NOMO-1 treated with DMSO at 0.1 percent for 48 hours (cell line): ENCODE measurements around the gene SPRED2.

Experiments used
- DNase-seq: peaks from one replicate; lab custom pipeline; 2025; ENCODE audit not compliant: unreplicated experiment; lab: John Stamatoyannopoulos, UW

The SPRED2 gene

GRCh38 chr2:65368468-65368867 is 63.9 kb downstream of the SPRED2 start:
- peak; percentile 80 for DNase-seq

- DNase-seq, result peak; percentile 54
Observed at GRCh38 chr2:65367524-65367923, 64.9 kb downstream of the SPRED2 start.

DNA sequence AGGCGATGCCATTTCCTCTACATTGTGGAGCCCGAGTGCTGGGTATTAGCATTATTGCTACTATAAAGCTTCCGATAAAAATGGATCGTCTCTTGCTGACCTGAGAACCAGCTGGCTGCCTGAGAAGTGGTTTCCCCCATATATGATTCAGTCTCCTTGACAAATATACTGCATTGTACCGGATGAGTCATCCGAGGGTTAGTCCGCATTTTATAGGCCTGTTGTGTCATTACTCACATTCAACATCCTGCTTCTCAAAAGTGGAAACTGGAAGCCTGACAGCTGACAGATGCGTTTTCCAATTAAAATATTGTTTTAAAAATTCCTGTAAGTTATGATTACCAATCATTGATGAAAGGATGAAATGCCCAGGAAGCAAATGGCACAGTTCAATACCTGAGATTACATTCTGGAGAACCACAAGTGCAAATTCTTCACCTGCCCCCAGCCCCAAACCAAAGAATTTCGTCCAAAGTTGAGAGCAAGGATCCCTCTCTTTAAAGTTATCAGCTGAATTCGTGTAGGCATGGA is 65.7 kb downstream of the SPRED2 start:
- DNase-seq, result peak; percentile 94

DNA sequence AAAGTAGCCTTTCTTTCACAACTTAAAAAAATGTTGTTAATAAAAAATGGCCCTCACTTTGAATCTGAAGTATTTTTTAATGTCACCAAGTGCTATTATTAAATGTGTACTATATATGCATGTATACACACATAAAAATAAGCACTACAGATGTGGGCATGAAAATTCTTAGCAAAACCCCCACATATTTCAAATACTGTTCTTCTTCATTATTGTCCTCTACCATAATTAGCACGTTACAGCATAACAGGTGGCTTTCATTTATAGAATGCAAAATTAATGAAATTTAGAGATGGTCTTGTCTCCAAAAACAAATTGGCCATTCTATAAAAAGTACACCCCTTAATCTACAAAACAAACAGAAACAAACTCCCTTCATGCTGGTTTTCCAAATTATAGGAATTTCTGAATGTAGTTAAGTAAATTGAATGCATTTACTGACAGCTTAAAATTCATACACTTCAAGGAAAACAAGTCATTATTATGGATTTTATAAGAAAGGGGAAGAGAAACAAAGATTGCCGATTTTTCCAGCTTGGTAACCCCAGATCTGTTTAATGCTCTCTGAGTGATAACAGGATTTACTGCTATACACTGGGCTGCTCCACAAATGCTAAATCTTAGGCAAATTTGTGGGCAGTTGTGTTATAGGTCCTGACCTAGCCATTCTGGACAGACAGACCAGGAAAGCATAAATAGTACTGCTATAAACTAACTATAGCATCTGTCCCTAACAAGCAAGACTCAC is 67.2 kb downstream of the SPRED2 start:
- peak; percentile 12 for DNase-seq

- no peak for DNase-seq
Observed at GRCh38 chr2:65363879-65364666, 68.3 kb downstream of the SPRED2 start.

DNA sequence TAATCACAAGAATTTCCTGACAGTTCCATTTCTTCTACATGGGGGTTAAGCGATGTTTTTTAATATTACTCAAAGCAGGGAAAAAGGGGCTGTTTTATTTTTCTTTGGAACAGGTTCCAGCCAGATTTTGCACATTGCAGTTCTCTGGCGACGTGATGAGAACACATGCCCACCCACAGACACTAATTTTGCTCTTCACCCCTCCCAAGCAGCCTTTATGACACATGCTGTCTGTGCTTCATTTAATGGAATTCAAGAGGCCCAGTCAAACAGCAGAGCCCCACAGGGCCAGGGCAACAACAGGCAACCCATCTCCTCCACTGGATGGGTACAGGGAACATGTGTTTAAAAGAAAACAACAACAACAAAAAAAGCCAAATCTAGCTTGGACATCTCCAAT is 70.8 kb downstream of the SPRED2 start:
- no peak for DNase-seq

DNA sequence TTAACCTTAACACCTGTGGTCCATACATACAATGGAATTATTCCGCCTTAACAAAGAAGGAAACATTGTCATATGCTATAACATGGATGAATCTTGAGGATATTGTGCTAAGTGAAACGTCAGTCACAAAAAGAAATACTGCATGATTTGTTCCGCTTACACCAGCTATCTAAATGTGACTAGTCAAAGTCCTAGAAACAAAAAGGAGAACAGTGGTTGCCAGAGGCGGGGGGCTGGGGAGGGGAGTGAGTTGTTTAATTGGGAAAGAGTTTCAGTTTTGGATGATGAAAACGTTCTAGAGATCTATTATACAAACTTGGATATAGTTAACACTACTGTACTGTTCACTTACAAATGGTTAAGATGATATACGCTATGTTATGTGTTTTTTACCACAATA is 72.0 kb downstream of the SPRED2 start:
- peak; percentile 31 for DNase-seq

- no peak for DNase-seq
Observed at GRCh38 chr2:65358678-65359400, 73.6 kb downstream of the SPRED2 start.

GRCh38 chr2:65357959-65358294 is 74.5 kb downstream of the SPRED2 start:
- no peak for DNase-seq

- DNase-seq, result no peak
Observed at GRCh38 chr2:65357095-65357958, 75.1 kb downstream of the SPRED2 start.

DNA sequence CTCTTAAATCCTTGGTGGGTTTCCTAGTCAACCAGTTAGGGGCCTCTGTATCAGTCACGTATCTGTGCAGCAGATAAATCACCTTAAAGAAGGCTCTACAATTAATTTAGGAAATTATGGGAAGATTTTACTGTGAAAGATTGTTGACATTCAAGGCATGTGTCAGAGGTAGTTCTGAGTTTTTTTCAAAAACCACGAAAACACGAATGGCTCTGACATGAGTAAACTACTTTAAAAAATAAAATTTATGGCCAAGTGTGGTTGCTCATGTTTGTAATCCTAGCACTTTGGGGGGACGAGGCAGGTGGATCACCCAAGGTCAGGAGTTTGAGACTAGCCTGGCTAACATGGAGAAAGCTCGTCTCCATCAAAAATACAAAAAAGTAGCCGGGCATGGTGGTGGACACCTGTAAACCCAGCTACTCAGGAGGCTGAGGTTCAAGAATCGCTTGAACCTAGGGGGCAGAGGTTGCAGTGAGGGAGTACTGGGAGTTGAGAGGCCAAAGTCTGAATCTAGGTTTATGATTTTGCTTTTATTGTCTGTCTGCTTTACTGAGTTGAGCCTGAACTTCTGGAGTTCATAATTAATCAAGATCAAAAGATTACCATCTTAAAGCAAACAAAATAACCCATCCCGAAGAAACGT is 77.1 kb downstream of the SPRED2 start:
- DNase-seq, result no peak

GRCh38 chr2:65354773-65355172 is 77.6 kb downstream of the SPRED2 start:
- DNase-seq, result no peak

DNA sequence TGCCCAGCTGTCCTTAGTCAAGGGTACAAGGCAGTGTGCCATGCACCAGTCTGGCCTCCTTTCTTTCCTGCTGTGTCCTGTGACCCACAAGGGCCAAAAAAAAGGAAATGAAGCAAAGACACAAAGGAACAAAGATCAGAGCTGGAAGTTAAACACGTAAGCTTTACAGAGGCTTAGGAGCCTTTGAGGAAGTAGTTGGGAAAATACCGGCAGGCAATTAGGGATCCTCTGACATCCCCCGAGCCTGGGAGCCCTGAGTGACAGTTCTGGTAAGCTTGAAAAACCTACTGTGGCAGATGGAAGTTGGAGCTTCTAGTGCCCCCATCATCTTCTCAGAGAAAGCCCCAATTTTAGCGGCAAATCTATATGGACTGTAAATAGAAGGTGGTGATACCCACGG is 78.5 kb downstream of the SPRED2 start:
- no peak for DNase-seq

DNA sequence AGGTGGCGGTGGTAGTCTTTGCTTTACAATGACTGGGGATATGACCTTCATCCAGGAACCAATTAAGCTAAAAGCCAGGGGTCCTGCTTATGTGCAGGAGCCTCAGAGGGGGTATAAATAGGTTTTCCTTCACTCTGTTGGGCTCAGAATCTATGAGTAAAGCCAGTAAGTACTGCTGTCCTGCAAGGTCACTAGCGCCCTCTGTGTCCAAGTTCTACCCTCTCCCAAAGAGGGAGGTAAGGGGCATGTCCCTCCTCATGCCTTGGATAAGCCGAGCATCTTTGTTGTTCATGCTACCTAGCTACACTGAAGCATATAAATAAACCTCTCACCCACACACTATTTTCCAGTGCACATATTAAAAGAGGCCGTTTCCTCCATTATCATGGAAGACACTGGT is 79.4 kb downstream of the SPRED2 start:
- DNase-seq, result no peak

DNA sequence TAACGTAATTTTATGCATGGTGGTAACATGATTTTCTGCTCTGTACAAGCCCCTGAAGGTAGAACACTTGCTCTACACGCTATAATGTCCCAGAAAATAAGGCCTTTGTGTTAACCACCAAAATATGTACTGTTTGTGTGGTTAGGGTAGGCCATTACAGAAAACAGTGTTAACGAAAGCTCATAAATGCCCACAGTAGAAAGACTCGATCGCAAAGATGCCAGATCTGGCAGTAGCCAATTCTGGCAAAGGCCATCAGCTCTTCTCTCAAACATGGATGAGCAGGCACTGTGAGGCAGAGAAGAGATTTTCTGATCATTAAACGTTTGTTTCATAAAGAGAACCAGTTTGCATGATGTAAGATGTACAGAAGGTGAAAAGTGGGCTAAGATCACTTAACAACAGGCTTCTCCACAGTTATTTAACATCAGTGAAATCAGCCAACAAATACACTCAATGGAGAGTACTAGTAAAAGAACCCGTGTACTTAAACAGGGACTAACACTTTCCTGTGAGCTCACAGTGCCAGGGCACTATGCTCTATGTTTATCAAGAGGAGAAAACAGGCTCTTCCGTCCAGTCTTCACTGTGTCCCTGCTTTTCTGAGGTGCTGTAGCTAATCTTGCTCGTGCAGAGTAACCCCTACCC is 80.3 kb downstream of the SPRED2 start:
- DNase-seq, result no peak

GRCh38 chr2:65351234-65351947 is 81.0 kb downstream of the SPRED2 start:
- peak; percentile 13 for DNase-seq

DNA sequence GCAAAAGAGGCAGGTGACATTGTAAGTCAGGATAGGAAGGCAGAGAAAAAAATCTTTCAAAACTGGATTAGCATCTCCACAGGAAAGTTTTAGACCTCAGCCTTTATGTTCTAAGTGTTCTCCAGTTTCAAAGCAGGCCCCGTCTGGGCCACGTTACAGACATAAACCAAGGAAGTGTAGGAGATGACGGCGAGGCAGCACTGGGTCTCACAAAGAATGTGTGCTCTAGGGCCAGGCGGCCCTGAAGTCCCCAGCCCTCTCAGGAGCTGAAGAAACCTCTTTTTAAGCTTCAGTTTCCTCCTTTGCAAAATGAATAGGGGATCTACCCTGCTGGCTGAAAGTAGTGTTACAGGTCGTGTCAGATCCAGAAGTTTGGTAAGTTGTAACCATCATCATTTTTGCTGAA is 81.7 kb downstream of the SPRED2 start:
- DNase-seq, result no peak

DNA sequence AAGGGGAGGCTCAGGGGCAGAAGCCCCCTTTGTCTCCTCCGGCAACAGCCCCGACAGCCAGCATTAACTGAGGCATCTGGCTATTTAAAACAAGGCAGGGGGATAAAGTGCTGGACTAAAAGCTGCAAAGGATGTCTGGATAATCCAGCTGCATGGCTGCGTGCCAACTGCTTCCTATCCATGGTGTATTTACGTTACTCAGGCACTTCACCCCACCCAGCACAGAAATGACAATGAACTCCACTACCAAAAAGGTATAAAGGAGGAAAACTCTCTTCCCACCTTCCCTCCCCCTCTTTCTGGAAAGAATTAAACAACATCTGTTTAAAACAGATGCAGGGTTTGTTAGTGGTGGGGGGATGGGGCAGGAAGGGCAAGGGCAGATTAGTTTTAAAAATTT is 82.5 kb downstream of the SPRED2 start:
- DNase-seq, result no peak

GRCh38 chr2:65347913-65348312 is 84.5 kb downstream of the SPRED2 start:
- DNase-seq, result no peak
